Endothelial cell of umbilical vein (primary cell): ENCODE measurements around the gene SLCO6A1.

Source experiments
- EZH2 ChIP-seq: IDR thresholded peaks from 2 replicates; pipeline ENCODE4 v1.6.1; 2012; ENCODE audit warnings: borderline replicate concordance, low read depth, mild to moderate bottlenecking, moderate library complexity, low read length, inconsistent platforms; ENCODE audit not compliant: severe bottlenecking
- FOS ChIP-seq: IDR thresholded peaks from 2 replicates; pipeline ENCODE4 v1.6.1; 2011; ENCODE audit warnings: mild to moderate bottlenecking, low read length, moderate library complexity, borderline replicate concordance; ENCODE audit not compliant: insufficient read depth
- POLR2A ChIP-seq: IDR thresholded peaks from 2 replicates; pipeline ENCODE4 v1.6.1; 2012; ENCODE audit warnings: low read depth, mild to moderate bottlenecking, control low read depth, low read length
- POLR2AphosphoS5 ChIP-seq: IDR thresholded peaks from 2 replicates; pipeline ENCODE4 v1.6.1; 2012; ENCODE audit warnings: low read depth, mild to moderate bottlenecking, control low read depth, low read length, moderate library complexity; ENCODE audit not compliant: insufficient read depth
- TF ChIP-seq, protein P1 (sequence below), 2 donors: IDR thresholded peaks; 1 replicate in 1 of 2; 2 replicates in 1 of 2; pipeline ENCODE4 v1.5.1; 2011; ENCODE audit warnings: low read length in 2 of 2, mild to moderate bottlenecking in 2 of 2, moderate library complexity in 2 of 2, control low read depth in 1 of 2, inconsistent platforms in 1 of 2, low read depth in 1 of 2; ENCODE audit not compliant: insufficient read depth in 1 of 2; ENCODE audit errors: extremely low read depth in 1 of 2
- TF ChIP-seq, protein P2 (sequence below): IDR thresholded peaks from 2 replicates; pipeline ENCODE4 v1.6.1; 2011; ENCODE audit not compliant: insufficient read depth, insufficient read length

DNA sequence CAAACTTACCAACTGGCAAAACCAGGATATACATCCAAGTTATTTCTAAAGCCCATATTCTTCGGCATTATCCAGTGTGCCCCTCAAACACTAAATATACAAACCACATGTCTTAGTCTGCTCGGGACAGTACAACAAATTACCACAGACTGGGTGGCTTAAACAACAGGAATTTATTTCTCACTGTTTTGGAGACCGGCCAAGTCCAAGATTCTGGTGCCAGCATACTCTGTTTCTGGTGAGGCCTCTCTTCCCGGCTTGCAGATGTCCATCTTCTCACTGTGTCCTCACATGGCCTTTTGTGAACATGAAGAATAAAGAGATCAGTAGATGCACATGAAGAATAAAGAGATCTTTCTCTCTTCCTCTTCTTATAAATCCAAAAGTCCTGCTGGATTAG is 12.9 kb upstream of the SLCO6A1 start:
- TF ChIP-seq POLR2AphosphoS5, result no peak
- TF ChIP-seq FOS, result no peak
- TF ChIP-seq, protein P1, sequence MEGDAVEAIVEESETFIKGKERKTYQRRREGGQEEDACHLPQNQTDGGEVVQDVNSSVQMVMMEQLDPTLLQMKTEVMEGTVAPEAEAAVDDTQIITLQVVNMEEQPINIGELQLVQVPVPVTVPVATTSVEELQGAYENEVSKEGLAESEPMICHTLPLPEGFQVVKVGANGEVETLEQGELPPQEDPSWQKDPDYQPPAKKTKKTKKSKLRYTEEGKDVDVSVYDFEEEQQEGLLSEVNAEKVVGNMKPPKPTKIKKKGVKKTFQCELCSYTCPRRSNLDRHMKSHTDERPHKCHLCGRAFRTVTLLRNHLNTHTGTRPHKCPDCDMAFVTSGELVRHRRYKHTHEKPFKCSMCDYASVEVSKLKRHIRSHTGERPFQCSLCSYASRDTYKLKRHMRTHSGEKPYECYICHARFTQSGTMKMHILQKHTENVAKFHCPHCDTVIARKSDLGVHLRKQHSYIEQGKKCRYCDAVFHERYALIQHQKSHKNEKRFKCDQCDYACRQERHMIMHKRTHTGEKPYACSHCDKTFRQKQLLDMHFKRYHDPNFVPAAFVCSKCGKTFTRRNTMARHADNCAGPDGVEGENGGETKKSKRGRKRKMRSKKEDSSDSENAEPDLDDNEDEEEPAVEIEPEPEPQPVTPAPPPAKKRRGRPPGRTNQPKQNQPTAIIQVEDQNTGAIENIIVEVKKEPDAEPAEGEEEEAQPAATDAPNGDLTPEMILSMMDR (IDR thresholded peaks at IDR 0.05; ENCODE audit: extremely low read depth in 1 of 2, insufficient read depth in 1 of 2, low read depth in 1 of 2, low read length in 2 of 2), result no peak
- no peak for TF ChIP-seq POLR2A
- TF ChIP-seq EZH2, result no peak
- TF ChIP-seq, protein P2, sequence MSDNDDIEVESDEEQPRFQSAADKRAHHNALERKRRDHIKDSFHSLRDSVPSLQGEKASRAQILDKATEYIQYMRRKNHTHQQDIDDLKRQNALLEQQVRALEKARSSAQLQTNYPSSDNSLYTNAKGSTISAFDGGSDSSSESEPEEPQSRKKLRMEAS, result no peak
